Activated naive CD4-positive, alpha-beta T cell treated with anti-CD3 and anti-CD28 coated beads for 36 hours (primary cell): ENCODE results near the gene SHF. TPM values are rescaled to one million over a fixed set of nuclear protein-coding genes. Genes with fewer than 3 reads are reported as not detected.

ENCODE experiments used
- CTCF ChIA-PET: fragments of 350-600 bp; sonication (Branson Sonifier 250); formaldehyde crosslinking; loops from one replicate; lab custom pipeline; 2021; ENCODE audit warnings: antibody characterized with exemption; lab: Charles Lee
- DNase-seq: peaks from one replicate; pipeline ENCODE4 v3.0.0-alpha.2; 2020
- H3K27ac Mint-ChIP-seq: one replicate; pipeline ENCODE4 v1.8.0; 2021; ENCODE audit warnings: mild to moderate bottlenecking, mixed read lengths
- H3K27me3 Mint-ChIP-seq: one replicate; pipeline ENCODE4 v1.8.0; 2021; ENCODE audit warnings: low read depth, mixed read lengths
- H3K36me3 Mint-ChIP-seq: one replicate; pipeline ENCODE4 v1.8.0; 2021; ENCODE audit warnings: low read depth, mixed read lengths
- H3K4me1 Mint-ChIP-seq: one replicate; pipeline ENCODE4 v1.8.0; 2021; ENCODE audit warnings: low read depth, mixed read lengths
- H3K4me3 Mint-ChIP-seq: one replicate; pipeline ENCODE4 v1.8.0; 2021; ENCODE audit warnings: mild to moderate bottlenecking, moderate library complexity, mixed read lengths
- H3K9me3 Mint-ChIP-seq: one replicate; pipeline ENCODE4 v1.8.0; 2021; ENCODE audit warnings: mixed read lengths
- intact Hi-C: fragments of 100-400 bp; cut with micrococcal nuclease; formaldehyde crosslinking; loops from one replicate; pipeline ENCODE4 v1.15.1; 2023
- total RNA-seq, 2 experiments: library from RNA; stranded (reverse); gene quantifications; one replicate each; pipeline ENCODE4 v1.2.3, GENCODE V29; 2021

Gene SHF
- total RNA-seq, 2 experiments from 2014 or later, result 2.3 to 3.3 TPM

GRCh38 chr15:45166834-45167630, 20.7 kb downstream of the SHF start:
- Mint-ChIP-seq H3K27me3 (no peaks in the 10 kb centered on the region), H3K27ac (peak overlapping the region; percentile 66), H3K36me3 (no peaks in the 10 kb centered on the region), H3K4me1 (peaks cover 10% of the 10 kb centered on the region), H3K9me3 (no peaks in the 10 kb centered on the region), H3K4me3 (peak overlapping the region; percentile 69)
- peak; percentile 89 for DNase-seq
- intact Hi-C loops, result loop anchor here (1.0 to 2.0 kb wide), 4 partner anchors 21 to 235 kb away; a partner anchor contains a TSS
- CTCF ChIA-PET, result interaction anchor here (0.5 to 5.1 kb wide), 13 partner anchors 10 to 238 kb away, joined by 3 to 32 read pairs (median 4); partner anchors contain the start of gene SHF

- Mint-ChIP-seq H3K9me3 (no peaks in the 10 kb centered on the region), H3K27ac (peak overlapping the region; percentile 36), H3K27me3 (no peaks in the 10 kb centered on the region), H3K4me3 (peak overlapping the region; percentile 70), H3K36me3 (no peaks in the 10 kb centered on the region), H3K4me1 (peaks cover 10% of the 10 kb centered on the region)
- intact Hi-C loops, result no loop called here
- CTCF ChIA-PET, result interaction anchor here (0.6 to 5.3 kb wide), 8 partner anchors 19 to 109 kb away, joined by 3 to 39 read pairs (median 4); partner anchors contain the start of gene SHF
- DNase-seq, result no peak
These were observed 22.2 kb downstream of the SHF start for GRCh38 chr15:45165536-45165935.

GRCh38 chr15:45164914-45165313, 22.9 kb downstream of the SHF start:
- intact Hi-C loops, result no loop called here
- H3K4me3 Mint-ChIP-seq, result no peak overlapping the region

GRCh38 chr15:45163508-45163856, 24.3 kb downstream of the SHF start:
- H3K4me3 Mint-ChIP-seq, result no peak overlapping the region
- DNase-seq, result no peak

More at GRCh38 chr15:45164914-45165313, 22.9 kb downstream of the SHF start:
- Mint-ChIP-seq H3K27ac (no peak overlapping the region), H3K27me3 (no peaks in the 10 kb centered on the region), H3K36me3 (no peaks in the 10 kb centered on the region), H3K4me1 (peaks cover 10% of the 10 kb centered on the region), H3K9me3 (no peaks in the 10 kb centered on the region)
- no peak for DNase-seq
- CTCF ChIA-PET, result interaction anchor here (0.6 to 5.3 kb wide), 12 partner anchors 10 to 291 kb away, joined by 3 to 41 read pairs (median 7); partner anchors contain the start of gene SHF

GRCh38 chr15:45162771-45163507, 24.8 kb downstream of the SHF start:
- no peak overlapping the region for H3K4me3 Mint-ChIP-seq
- no peaks in the 10 kb centered on the region for H3K9me3 Mint-ChIP-seq
- no peaks in the 10 kb centered on the region for H3K36me3 Mint-ChIP-seq
- peak; percentile 80 for DNase-seq
- CTCF ChIA-PET, result interaction anchor here (0.6 to 5.3 kb wide), 28 partner anchors 9 to 293 kb away, joined by 3 to 41 read pairs (median 6); partner anchors contain the start of gene SHF
- H3K27ac Mint-ChIP-seq, result no peak overlapping the region
- intact Hi-C loops, result loop anchor here (1.0 kb wide), 3 partner anchors 116 to 294 kb away; no protein-coding TSS in a partner anchor
- H3K27me3 Mint-ChIP-seq, result no peaks in the 10 kb centered on the region
- H3K4me1 Mint-ChIP-seq, result peaks cover 10% of the 10 kb centered on the region

More at GRCh38 chr15:45163508-45163856, 24.3 kb downstream of the SHF start:
- H3K27me3 Mint-ChIP-seq, result no peaks in the 10 kb centered on the region
- H3K27ac Mint-ChIP-seq, result no peak overlapping the region
- CTCF ChIA-PET, result interaction anchor here (0.8 to 5.3 kb wide), 27 partner anchors 8 to 293 kb away, joined by 3 to 41 read pairs (median 6); partner anchors contain the start of gene SHF
- H3K36me3 Mint-ChIP-seq, result no peaks in the 10 kb centered on the region
- H3K4me1 Mint-ChIP-seq, result peaks cover 10% of the 10 kb centered on the region
- no peaks in the 10 kb centered on the region for H3K9me3 Mint-ChIP-seq
- intact Hi-C loops, result loop anchor here (1.0 kb wide), 3 partner anchors 116 to 294 kb away; no protein-coding TSS in a partner anchor

GRCh38 chr15:45161666-45162065, 26.1 kb downstream of the SHF start:
- Mint-ChIP-seq H3K4me3 (no peak overlapping the region), H3K4me1 (peaks cover 10% of the 10 kb centered on the region), H3K27me3 (no peaks in the 10 kb centered on the region), H3K9me3 (no peaks in the 10 kb centered on the region), H3K27ac (no peak overlapping the region), H3K36me3 (no peaks in the 10 kb centered on the region)
- no peak for DNase-seq
- CTCF ChIA-PET, result interaction anchor here (0.7 to 5.3 kb wide), 8 partner anchors 17 to 240 kb away, joined by 3 to 39 read pairs (median 4); a partner anchor contains a TSS
- intact Hi-C loops, result no loop called here

GRCh38 chr15:45157974-45158373, 29.8 kb downstream of the SHF start:
- Mint-ChIP-seq H3K27me3 (no peaks in the 10 kb centered on the region), H3K27ac (no peak overlapping the region), H3K9me3 (no peaks in the 10 kb centered on the region), H3K36me3 (no peaks in the 10 kb centered on the region), H3K4me3 (no peak overlapping the region), H3K4me1 (no peaks in the 10 kb centered on the region)
- DNase-seq, result no peak
- intact Hi-C loops, result no loop called here
- CTCF ChIA-PET, result interaction anchor here (0.6 to 2.1 kb wide), 3 partner anchors 31 to 40 kb away, joined by 3 to 6 read pairs (median 3); no protein-coding TSS in a partner anchor

GRCh38 chr15:45156744-45157455, 30.9 kb downstream of the SHF start:
- no peak for DNase-seq
- Mint-ChIP-seq H3K4me1 (no peaks in the 10 kb centered on the region), H3K27ac (no peak overlapping the region), H3K4me3 (no peak overlapping the region), H3K36me3 (peaks cover 6% of the 10 kb centered on the region), H3K9me3 (no peaks in the 10 kb centered on the region), H3K27me3 (no peaks in the 10 kb centered on the region)
- intact Hi-C loops, result no loop called here
- CTCF ChIA-PET, result interaction anchor here (0.6 to 1.9 kb wide), 3 partner anchors 39 to 43 kb away, joined by 3 to 9 read pairs (median 3); no protein-coding TSS in a partner anchor

- Mint-ChIP-seq H3K36me3 (peaks cover 6% of the 10 kb centered on the region), H3K27me3 (no peaks in the 10 kb centered on the region), H3K4me1 (no peaks in the 10 kb centered on the region), H3K27ac (no peak overlapping the region), H3K9me3 (no peaks in the 10 kb centered on the region), H3K4me3 (no peak overlapping the region)
- no peak for DNase-seq
- intact Hi-C loops, result no loop called here
- CTCF ChIA-PET, result interaction anchor here (1.9 kb wide), 1 partner anchor 37 kb away, joined by 9 read pairs; no protein-coding TSS in a partner anchor
These were observed 32.0 kb downstream of the SHF start for GRCh38 chr15:45155739-45156138.

- H3K4me1 Mint-ChIP-seq, result no peaks in the 10 kb centered on the region
- no peaks in the 10 kb centered on the region for H3K9me3 Mint-ChIP-seq
- peak overlapping the region; percentile 11 for H3K27ac Mint-ChIP-seq
- intact Hi-C loops, result no loop called here
- H3K4me3 Mint-ChIP-seq, result no peak overlapping the region
- H3K36me3 Mint-ChIP-seq, result peaks cover 6% of the 10 kb centered on the region
- H3K27me3 Mint-ChIP-seq, result no peaks in the 10 kb centered on the region
- CTCF ChIA-PET, result no interaction called here
- DNase-seq, result no peak
These were observed 35.6 kb downstream of the SHF start for GRCh38 chr15:45151998-45152828.

GRCh38 chr15:45150997-45151396, 36.8 kb downstream of the SHF start:
- Mint-ChIP-seq H3K4me1 (no peaks in the 10 kb centered on the region), H3K4me3 (no peak overlapping the region), H3K27ac (no peak overlapping the region), H3K27me3 (no peaks in the 10 kb centered on the region), H3K36me3 (peaks cover 6% of the 10 kb centered on the region), H3K9me3 (no peaks in the 10 kb centered on the region)
- intact Hi-C loops, result no loop called here
- no peak for DNase-seq
- CTCF ChIA-PET, result interaction anchor here (0.8 kb wide), 1 partner anchor 240 kb away, joined by 5 read pairs; no protein-coding TSS in a partner anchor
